Inferior parietal cortex (tissue), 1 donor: Measurements from ENCODE around the gene CIC.
A peak's percentile ranks its signal among the peaks of the same experiment; 100 is the strongest.
"Not testable (repeated sequence)": the region's sequence is repeated elsewhere in the genome, so short reads cannot be mapped to it uniquely, and the experiment has no call there.

Experiments used
- DNase-seq: peaks from one replicate; pipeline ENCODE4 v3.0.0-alpha.2; 2016; ENCODE audit errors: extremely low spot score

The CIC gene

DNA sequence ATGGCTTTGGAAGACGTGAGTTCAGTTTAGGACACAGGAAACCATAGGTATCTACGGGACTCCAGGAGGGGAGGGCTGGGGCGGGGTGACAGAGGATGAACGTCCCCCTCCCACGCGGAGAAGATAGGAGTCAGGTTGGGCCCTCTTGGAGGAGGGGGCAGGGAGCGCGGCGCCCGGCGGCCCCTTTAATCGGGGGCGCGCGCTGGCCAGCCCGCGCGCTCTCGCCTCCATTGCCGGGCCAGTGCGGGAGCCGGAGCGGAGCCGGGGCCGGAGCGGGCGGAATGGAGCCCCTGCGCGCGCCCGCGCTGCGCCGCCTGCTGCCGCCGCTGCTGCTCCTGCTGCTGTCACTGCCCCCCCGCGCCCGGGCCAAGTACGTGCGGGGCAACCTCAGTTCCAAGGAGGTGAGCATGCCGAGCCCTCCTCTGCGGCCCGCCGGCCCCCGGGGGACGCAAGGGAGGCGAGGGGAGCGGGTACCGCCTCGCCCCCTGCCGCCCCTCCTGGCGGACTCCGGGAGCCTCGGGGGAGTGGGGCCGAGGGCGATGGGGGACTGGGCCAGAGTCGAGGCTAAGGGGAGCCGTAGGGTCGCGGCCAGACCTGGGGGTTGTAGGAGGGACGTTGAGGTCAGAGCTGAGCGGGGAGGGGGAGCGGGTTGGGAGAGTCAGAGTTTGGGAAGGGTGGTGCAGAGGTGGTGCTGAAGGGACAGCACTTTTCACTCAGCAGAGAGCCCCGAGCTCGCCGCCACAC, 44.2 kb downstream of the CIC start, which contains the start of gene TMEM145:
Gene TMEM145, plus strand, starts transcription at position 214 of the 744 bp plus-strand sequence. Its CDS starts 68 bp downstream, at position 282.
- peak; percentile 36 for DNase-seq

DNA sequence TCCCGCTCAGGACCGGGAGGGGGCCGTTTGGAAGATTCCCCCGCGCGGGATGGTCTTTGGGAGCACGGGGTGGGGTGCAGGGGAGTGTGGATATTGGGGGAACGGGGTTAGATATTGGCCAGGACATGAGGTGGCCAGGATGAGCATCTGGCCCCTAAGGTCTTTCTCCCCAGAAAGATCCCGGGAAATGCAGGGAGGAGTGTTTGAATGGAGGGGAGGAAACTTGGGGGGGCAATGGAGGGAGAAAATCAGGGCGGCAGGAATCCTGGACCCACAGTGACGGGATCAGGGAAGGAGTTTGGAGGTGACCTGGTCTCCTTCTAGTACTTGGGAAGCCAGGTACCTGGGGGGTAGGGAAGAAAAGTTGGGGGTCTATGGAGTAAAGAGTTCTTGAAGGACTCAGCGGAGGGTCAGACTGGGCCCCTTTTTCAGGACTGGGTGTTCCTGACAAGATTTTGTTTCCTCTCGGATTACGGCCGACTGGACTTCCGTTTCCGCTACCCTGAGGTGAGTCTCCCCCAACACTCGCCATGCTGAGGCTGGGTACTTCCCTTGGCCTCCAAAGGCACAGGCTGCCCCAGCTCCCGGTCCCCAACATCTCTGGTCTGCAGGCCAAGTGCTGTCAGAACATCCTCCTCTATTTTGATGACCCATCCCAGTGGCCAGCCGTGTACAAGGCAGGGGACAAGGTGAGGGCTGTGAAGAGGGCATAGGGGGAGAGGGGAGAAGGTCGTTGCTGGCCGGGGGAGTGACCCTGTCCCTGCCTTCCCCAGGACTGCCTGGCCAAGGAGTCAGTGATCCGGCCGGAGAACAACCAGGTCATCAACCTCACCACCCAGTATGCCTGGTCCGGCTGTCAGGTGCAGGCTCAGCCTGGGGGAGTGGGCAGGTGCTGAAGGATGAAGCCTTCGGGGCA, 45.0 kb downstream of the CIC start:
- no peak for DNase-seq

DNA sequence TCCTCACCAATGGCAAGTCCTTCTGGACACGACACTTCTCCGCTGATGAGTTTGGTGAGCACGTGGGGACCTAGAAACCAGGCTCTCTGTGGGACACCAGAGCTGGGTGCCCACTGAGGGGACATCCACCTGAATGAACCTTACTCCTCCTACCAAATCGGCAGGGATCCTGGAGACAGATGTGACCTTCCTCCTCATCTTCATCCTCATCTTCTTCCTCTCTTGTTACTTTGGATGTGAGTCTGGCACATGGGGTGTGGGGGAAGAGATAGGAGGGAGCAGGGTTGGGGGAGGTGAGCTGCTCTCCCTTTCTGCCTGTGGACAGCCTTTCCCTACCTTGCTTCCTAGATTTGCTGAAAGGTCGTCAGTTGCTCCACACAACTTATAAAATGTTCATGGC, 46.0 kb downstream of the CIC start:
- DNase-seq, result no peak

DNA sequence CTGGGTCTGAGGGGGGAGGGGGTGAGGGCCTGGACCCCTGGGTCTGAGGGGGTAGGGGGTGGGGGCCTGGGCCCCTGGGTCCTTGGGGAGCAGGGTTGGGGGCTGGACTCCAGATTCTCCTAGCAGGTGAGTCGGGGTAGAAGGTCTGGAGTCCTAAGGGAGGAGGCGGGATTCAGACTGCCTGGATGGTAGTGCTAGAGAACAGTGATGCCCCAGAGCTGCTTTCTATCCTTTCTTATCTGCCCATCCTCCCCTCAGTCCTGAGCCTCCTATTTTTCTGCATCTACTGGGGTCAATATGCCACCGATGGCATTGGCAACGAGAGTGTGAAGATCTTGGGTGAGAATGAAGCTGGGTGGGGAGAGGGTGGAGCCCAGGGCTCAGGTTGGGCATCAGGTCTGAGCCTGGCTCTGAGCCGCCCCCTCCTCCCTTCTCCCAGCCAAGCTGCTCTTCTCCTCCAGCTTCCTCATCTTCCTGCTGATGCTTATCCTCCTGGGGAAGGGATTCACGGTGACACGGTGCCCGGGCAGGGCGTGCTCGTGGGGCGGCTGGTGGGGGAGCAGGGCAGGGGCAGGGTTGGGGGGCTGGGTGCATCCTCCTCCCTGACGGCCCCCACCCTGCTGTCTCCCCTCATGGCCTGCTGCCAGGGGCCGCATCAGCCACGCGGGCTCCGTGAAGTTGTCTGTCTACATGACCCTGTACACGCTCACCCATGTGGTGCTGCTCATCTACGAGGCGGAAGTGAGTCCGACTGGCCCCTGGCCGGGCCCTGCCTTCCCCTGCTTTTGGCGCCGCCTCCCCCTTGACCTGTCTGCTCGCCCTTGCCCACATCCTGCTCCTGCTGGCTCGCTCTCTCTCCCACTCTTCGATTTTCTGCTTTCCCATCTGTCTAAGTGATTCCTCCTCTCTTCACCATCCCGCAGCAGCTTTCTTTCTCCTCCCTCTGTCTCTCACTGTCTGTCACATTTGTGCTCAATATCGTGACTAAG, 47.5 kb downstream of the CIC start:
- DNase-seq, result no peak

DNA sequence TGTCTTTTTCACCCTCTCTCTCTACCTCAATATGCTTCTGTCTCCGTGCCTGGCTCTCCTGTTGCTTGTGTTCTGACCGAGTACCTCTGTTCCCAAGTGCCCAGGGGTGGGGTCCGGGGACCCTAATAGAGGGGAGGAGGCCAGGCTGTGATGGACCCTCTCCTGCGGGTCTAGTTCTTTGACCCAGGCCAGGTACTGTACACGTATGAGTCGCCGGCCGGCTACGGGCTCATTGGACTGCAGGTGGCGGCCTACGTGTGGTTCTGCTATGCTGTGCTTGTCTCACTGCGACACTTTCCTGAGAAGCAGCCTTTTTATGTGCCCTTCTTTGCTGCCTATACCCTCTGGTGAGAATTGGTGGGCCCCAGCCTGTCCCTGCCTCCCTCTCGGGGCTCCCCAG, 48.5 kb downstream of the CIC start:
- DNase-seq, result no peak

DNA sequence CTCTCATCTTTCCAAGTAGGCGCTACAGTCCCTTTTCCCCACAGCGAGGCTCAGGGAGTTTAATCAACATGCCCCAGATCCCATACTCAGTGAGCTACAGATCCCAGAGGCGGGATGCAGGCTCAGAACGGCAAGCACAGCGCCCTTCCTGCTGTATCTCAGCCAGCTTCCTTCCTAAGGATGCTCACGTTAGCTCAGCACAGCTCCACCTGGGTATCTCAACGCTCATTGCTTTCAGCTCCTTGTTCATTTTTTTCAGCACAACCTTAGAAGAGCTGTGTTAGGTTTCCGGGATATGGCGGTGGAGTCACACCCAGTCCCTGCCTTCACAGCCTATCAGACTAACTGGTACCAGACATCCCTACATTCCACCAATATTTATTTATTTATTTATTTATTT, 53.3 kb downstream of the CIC start:
- no peak for DNase-seq

DNA sequence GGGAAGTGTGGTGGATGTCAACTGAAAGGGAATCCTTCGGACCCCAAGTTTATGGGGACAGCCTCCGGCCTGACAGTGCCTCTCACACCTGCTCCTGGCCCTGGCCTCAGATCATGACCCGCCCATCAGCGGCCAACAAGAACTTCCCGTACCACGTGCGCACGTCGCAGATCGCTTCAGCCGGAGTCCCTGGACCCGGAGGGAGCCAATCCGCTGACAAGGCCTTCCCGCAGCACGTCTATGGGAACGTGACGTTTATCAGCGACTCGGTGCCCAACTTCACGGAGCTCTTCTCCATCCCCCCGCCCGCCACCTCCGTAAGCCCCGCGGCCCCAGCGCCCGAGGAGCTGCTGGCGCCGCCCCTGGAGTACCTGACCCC, 54.4 kb downstream of the CIC start:
- DNase-seq, result no peak

DNA sequence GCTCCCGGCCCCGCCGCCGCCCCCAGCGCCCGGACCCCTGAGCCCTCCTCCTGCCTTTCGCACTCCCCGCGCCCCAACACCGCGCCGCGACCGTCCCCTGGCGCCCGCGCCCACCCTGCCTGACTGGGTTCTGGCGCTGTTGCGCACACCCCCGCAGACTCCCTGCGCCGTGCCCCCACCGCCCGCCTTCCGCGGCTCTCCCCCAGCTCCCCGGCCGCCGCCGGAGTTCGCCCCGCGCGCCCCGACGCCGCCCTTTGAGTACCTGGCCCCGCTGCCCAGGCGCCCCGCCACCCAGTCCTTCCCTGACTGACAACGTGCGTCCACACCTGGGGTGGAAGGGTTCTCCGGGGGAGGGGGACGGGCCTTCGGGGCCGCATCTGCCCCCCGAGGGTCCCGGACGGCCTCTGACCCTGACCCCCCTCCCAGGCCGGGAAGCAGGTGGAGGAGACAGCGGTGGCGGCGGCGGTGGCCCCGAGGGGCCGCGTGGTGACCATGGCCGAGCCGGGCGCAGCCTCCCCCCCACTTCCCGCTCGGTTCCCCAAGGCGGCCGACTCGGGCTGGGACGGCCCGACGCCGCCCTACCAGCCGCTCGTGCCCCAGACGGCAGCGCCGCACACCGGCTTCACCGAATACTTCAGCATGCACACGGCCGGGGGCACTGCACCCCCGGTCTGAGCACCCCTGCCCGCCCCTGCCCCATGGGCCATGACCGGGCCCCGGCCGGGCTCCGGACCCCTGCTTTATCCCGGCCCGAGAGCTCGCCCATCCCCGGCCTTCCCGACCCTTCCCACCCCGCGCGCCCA, 55.0 kb downstream of the CIC start:
- no peak for DNase-seq

DNA sequence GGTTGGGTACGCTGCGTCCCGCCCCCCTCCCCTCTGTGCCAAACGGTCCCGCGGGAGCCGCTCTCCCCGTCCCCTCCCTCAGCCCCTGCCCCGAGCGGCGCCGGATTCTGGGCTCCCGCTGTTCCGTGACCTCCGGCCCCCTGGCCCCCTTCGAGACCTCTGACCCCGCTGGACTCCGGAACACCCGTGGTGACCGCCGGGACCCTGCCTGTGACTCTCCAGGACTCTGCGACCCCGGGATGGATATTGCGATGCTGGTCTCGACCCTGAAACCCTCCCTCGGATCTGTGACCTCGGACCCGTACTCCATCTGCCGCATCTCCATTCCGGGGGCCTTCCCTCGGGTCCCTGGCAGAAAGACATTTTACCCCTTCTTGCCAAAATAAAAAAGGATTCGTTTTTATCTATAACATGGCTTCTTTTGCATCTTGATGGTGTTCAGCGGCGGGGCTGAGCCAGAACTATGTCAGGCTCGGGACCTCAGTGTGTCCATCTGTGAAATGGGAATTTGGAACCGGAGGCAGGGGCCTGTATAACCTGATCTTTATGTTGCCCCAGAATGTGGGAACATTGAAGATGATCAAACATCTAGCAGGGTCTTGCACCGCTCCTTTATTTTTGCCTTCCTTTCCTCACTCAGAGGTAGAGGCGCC, 55.7 kb downstream of the CIC start:
- DNase-seq, result no peak

DNA sequence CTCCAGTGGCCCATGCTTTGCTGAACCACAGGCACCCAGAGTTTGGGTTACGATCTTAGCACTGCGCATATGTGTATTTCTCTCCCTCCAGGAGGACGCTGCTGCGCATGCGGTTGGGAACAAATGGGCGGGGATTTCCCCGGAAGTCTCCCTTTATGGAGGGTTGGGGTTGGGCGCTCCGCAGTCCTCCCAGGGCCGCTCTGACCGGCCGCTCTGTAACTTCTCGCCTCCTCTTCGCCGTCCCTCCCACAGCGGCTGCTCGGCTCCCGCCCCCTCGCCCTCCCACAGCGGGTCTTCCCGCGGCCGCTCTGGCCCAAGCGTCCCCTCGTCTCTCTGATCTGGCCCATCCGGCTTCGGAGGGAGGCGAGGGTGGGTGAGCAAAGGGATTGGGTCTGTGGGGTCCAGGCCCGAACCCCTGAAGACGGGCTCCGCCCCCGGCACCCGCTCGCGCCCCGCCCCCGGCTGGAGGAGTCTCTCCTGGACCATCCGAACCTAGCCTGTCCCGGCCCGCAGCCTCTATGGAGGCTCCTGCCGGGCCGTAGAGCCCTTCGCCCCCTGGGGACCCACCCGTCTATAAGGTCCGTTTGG, 56.4 kb downstream of the CIC start, which contains the start of gene MEGF8:
Gene MEGF8, plus strand, starts transcription at position 328 of the 588 bp plus-strand sequence. CDS start 609 bp downstream, outside the sequence.
- DNase-seq, result peak; percentile 100

DNA sequence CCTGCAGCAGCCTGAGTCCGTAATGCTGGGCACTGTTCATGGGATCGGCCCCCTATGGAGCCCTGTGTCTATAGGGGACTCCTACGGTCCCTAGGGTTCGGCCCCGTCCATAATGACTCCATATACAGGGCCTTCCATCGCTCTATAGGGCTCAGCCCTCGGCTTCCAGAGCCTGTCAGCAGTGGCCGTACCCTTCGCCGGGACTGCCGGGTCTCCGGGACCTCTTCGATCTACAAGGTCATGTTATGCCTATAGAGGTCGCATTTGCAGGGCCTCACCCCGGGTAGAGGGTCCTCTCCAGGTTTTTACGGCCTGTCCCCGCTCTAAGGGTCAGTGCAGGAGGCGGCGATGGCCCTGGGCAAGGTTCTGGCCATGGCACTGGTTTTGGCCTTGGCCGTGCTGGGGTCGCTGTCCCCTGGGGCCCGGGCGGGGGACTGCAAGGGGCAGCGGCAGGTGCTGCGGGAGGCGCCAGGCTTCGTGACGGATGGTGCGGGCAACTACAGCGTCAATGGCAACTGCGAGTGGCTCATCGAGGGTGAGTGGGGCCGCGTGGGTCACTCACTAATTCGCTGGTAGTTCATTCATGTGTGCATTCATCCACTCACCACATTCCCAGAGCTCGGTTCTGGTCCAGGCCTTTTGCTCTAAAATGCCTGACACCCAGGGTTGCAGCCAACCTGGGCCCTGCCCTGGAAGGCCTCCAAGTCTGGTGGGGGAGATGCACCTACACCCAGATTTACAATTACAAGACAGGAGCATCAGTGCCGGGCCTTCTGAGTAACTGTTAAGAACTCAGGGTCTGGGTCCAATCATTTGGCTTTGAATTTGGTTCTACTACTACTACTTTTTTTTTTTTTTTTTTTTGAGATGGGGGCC, 57.1 kb downstream of the CIC start:
- DNase-seq, result no peak

DNA sequence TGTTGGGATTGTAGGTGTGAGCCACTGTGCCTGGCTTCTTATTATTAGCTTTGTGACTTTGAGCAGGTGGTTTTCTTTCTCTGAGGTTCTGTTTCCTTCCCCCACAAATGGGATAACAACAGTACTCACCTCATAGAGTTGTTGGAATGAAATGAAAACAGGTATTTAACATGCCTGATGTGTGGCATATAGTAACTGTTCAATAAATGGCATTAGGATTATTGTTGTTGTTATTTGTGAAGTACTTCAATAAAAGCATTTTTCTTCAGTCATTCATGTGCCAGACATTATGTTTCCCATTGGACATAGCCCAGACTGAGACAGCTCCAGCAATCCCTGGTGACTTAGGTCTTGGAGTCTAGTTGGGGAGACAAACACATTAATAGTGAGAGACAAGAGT, 57.9 kb downstream of the CIC start:
- no peak for DNase-seq

DNA sequence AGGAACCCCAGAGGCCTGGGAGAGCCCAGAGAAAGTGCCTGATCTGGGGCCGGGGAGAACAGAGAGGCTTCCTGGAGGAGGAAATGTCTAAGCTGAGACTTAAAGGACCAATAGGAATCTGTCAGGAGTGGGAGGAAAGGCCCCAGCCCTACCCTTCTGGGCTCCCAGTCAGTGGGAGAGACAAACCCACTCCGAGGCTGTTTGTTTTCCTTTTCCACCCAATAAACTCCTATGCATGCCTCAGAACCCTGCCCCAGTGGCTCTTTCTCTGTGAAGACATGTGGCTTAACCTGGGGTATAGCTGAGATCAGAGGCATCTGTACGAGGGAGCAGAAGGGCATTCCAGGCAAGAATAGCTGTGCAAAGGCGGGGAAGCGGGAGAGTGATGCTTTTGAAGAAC, 58.3 kb downstream of the CIC start:
- DNase-seq, result no peak

DNA sequence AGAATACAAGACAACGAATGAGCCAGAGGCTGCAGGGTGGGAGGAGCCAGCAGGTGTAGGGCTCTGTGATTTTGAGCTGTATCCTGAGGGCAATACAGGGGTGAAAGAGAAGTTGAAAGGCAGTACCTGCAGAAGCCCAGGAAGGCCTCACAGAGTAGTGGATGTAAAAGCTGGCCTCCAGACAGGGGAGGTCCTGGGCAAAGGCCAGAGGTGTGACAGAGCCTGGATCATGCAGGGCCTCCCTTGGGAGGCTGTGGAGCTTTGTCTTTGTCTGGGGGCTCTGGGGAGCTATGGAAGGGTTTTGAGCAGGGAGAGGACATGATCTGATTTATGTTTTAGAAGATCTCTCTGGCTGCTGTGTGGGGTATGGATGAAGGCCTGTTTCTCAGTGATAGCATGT, 59.1 kb downstream of the CIC start:
- DNase-seq, result no peak

DNA sequence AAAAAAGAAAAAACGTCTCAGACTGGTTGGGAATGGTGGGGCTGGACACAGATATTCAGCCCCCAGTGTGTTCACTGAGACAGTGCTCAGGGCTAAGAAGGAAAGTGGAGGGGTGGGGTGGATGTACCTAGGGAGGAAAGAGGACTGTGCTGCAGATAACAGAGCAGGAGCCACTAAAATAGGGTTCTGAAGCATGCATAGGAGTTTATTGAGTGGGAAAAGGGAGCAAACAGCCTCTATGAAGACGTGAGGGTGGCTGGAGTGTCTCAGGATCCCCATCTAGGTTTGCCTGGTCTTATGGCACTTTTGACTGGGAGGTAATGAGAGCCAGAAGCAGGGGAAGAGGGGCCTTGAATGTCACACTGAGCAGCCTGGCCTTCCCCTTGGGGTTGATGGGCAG, 59.8 kb downstream of the CIC start:
- DNase-seq, result no peak

DNA sequence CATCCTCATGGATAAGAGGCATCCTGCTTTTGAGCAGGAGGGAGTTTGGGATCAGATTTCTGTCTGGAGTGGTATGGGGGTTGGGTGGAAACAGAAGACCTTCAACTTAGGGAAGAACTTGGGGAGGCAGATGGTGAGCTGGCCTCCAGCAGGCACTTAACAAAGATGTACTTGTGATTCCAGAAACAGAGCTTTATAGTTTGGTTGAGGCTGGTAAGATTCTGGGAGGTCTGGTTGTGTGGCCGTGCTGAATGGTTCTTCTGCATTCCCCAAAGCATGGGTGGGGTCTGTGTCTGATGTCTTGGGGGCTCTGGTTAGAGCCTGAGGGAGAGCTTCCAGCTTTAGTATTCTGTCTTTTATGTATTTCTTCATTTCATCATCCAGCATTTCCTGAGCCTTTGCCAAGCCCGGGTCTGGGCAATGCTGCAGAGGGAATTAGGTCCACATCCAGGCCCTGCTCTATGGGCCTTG, 61.2 kb downstream of the CIC start:
- no peak for DNase-seq

DNA sequence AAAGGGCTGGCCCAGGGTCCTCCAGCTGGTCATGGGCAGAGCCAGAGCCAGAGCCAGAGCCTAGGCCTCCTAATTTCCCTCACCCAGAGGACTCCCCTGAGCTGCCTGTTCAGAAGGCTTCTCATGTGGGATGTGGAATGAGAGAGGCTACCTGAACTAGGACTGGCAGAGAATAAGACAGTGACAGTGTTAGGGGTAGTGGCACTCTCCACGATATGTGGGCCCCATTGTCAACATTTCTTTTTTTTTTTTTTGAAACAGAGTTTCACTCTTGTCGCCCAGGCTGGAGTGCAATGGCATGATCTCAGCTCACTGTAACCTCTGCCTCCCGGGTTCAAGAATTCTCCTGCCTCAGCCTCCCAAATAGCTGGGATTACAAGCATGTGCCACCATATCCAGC, 62.3 kb downstream of the CIC start:
- not testable (repeated sequence) for DNase-seq

DNA sequence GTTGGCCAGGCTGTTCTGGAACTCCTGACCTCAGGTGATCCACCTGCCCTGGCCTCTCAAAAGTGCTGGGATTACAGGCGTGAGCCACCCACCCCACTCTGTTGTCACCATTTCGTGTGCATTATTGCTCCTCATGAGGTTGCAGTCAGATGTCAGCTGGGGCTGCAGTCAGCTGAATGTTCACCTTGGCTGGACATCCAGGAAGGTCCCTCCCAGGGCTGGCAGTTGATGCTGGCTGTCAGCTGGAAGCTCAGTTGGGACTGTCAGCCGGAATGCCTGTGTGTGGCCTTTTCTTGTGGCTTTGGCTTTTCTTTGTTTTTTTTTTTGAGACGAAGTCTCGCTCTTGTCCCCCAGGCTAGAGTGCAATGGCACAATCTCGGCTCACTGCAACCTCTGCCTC, 63.0 kb downstream of the CIC start:
- DNase-seq, result no peak

DNA sequence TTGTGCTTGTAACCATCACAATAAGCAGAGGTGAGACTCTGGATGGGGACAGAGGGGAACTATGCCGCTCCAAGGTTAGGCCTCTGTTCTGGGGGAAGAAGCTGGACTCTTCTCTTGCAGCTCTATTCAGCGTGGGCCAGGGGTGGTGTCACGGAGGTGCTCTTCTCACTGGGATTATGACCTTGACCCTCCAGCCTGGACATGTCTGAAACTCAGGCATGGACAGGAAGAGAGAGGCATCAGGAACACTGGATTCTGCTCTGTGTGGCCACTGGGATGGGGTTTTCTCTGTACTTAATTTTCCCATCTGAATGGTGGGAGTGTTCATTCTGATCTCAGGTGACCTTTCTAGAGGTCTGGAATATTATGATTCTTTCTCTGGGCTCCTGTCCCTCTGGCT, 64.0 kb downstream of the CIC start:
- no peak for DNase-seq
